ENCODE results near the gene SLC22A2.
A peak's percentile ranks its signal among the peaks of the same experiment; 100 is the strongest.

DNA sequence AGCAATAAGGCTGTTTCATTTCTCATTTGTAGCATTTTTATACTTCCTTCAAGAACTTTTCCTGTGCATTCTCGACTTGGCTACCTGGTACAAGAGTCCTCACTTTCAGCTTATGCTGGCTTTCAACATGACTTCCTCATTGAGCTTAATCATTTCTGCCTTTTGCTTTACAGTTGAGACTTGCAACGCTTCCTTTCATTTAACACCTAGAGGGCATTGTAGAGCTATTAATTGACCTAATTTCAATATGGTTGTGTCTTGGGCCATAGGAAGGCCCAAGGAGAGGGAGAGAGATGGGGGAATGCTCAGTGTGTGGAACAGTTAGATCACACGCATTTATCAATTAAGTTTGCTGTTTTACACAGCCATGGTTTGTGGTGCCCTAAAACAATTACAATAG, 37.2 kb downstream of the SLC22A2 start:
- no peak for TF ChIP-seq ZFX (IDR thresholded peaks at IDR 0.05; ENCODE audit: borderline replicate concordance)
- TF ChIP-seq, protein P1, sequence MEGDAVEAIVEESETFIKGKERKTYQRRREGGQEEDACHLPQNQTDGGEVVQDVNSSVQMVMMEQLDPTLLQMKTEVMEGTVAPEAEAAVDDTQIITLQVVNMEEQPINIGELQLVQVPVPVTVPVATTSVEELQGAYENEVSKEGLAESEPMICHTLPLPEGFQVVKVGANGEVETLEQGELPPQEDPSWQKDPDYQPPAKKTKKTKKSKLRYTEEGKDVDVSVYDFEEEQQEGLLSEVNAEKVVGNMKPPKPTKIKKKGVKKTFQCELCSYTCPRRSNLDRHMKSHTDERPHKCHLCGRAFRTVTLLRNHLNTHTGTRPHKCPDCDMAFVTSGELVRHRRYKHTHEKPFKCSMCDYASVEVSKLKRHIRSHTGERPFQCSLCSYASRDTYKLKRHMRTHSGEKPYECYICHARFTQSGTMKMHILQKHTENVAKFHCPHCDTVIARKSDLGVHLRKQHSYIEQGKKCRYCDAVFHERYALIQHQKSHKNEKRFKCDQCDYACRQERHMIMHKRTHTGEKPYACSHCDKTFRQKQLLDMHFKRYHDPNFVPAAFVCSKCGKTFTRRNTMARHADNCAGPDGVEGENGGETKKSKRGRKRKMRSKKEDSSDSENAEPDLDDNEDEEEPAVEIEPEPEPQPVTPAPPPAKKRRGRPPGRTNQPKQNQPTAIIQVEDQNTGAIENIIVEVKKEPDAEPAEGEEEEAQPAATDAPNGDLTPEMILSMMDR (IDR thresholded peaks at IDR 0.05) = peak; percentile 49
